Endothelial cell (in vitro differentiated cells): ENCODE results near the gene IGFN1. TPM values are rescaled to one million over a fixed set of nuclear protein-coding genes. Genes with fewer than 3 reads are reported as not detected.

ENCODE experiments used
- DNase-seq: peaks from one replicate; pipeline ENCODE4 v3.0.0; 2021; ENCODE audit warnings: low spot score
- H3K27ac Mint-ChIP-seq: one replicate; pipeline ENCODE4 v1.8.0; 2021; ENCODE audit warnings: mixed read lengths, inconsistent platforms; ENCODE audit not compliant: unreplicated experiment
- H3K27me3 Mint-ChIP-seq: one replicate; pipeline ENCODE4 v1.8.0; 2021; ENCODE audit warnings: mild to moderate bottlenecking, moderate library complexity, mixed read lengths, inconsistent platforms; ENCODE audit not compliant: unreplicated experiment
- H3K36me3 Mint-ChIP-seq: one replicate; pipeline ENCODE4 v1.8.0; 2021; ENCODE audit warnings: mild to moderate bottlenecking, low read depth, mixed read lengths, inconsistent platforms; ENCODE audit not compliant: unreplicated experiment
- H3K4me1 Mint-ChIP-seq: one replicate; pipeline ENCODE4 v1.8.0; 2021; ENCODE audit warnings: mild to moderate bottlenecking, mixed read lengths, inconsistent platforms; ENCODE audit not compliant: unreplicated experiment
- H3K4me3 Mint-ChIP-seq: one replicate; pipeline ENCODE4 v1.8.0; 2021; ENCODE audit warnings: mild to moderate bottlenecking, mixed read lengths, inconsistent platforms; ENCODE audit not compliant: unreplicated experiment
- H3K9me3 Mint-ChIP-seq: one replicate; pipeline ENCODE4 v1.8.0; 2021; ENCODE audit warnings: mixed read lengths, inconsistent platforms; ENCODE audit not compliant: unreplicated experiment
- total RNA-seq: library from RNA; stranded (reverse); fragmentation: NEBNext Ultra II Directional; extraction: Animal tissue kit (Norgen Biotek cat#: 25700); gene quantifications from one replicate; pipeline ENCODE4 v1.2.1, GENCODE V29; 2021; ENCODE audit not compliant: unreplicated experiment
- TF ChIP-seq, protein P1 (sequence below): fragments of 200-600 bp; sonication (generic); IDR thresholded peaks from one replicate; pipeline ENCODE4 v1.5.0; 2021; ENCODE audit warnings: antibody characterized with exemption; ENCODE audit not compliant: unreplicated experiment

IGFN1 gene
- total RNA-seq, 1 donor from 2014 or later, result not detected

DNA sequence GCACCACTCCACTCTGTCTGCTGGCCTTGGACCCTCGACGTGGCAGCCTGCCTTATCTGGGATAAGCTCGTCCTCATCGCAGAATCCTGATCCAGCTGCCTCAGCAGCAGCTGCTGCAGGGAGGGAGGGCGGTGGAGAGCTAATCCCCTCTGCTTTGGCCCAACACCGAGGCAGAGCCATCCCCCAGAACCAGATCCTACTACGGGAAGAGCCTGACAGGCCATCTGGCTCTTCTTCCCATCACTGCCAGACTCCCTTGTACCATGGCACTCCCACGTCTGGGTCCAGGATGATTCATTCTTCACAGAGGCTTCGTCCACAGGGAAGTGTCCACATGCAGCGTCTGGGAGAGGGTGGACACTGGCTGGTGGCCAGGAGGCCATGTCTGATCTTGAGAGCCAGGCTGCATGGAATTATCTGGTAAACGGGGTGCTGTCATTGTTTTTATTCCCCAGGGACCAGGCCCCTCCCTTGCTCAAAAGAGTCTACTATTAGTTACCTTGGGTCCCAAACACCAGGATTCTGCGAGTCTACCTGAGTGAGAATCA lies 78.1 kb downstream of the IGFN1 start:
- Mint-ChIP-seq H3K27me3 (peaks cover 5% of the 10 kb centered on the region), H3K4me1 (peaks cover 12% of the 10 kb centered on the region), H3K27ac (no peak overlapping the region), H3K4me3 (no peak overlapping the region), H3K9me3 (no peaks in the 10 kb centered on the region), H3K36me3 (no peaks in the 10 kb centered on the region)
- TF ChIP-seq, protein P1, sequence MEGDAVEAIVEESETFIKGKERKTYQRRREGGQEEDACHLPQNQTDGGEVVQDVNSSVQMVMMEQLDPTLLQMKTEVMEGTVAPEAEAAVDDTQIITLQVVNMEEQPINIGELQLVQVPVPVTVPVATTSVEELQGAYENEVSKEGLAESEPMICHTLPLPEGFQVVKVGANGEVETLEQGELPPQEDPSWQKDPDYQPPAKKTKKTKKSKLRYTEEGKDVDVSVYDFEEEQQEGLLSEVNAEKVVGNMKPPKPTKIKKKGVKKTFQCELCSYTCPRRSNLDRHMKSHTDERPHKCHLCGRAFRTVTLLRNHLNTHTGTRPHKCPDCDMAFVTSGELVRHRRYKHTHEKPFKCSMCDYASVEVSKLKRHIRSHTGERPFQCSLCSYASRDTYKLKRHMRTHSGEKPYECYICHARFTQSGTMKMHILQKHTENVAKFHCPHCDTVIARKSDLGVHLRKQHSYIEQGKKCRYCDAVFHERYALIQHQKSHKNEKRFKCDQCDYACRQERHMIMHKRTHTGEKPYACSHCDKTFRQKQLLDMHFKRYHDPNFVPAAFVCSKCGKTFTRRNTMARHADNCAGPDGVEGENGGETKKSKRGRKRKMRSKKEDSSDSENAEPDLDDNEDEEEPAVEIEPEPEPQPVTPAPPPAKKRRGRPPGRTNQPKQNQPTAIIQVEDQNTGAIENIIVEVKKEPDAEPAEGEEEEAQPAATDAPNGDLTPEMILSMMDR, result no peak
- DNase-seq, result no peak

DNA sequence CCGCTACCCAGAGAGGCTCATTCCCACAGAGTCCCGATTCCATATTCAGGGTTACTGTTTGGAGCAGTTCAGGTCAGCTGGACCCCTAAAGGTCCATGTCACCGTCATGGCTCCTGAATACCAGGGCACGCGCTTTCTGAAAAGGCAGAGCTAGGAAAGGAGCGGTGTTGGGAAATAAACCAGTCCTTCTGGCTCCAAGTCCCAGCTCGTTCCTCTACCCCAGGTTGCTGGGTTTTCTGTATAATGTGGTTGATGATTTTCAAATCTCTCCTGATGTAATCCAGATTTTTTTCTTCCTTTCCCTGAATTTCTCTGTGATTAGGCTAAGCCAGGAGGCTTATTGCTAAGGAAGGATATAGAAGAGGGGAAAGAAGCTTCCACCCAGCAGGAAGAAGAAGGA lies 78.7 kb downstream of the IGFN1 start:
- Mint-ChIP-seq H3K4me1 (peaks cover 12% of the 10 kb centered on the region), H3K9me3 (no peaks in the 10 kb centered on the region), H3K36me3 (no peaks in the 10 kb centered on the region), H3K27ac (peak overlapping the region; percentile 9), H3K4me3 (no peak overlapping the region), H3K27me3 (peaks cover 5% of the 10 kb centered on the region)
- TF ChIP-seq, protein P1, result no peak
- no peak for DNase-seq

DNA sequence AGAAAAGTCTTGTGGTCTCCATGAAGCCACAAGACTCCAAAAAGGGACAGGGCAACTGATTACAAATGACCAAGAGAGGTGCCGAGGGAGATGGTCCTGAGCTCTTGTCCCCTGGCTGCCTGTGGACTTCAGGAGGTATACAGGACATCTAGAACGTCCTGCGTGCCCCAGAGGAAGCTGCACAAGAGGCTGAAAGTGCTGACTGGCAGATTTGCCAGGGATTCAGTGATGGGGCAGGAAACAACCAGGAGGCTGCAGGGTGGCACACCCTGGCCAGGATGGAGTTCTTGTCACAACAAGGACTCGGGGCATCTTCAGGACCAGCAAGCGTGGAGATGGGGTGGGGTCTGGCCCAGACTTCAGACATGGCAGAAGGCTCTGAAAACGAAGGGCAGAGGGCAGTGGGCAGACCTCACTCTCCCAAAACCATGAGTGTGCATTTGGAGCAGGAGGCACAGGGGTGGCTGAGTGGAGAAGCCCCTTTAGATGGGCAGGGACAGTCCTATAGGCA lies 79.3 kb downstream of the IGFN1 start:
- H3K9me3 Mint-ChIP-seq, result no peaks in the 10 kb centered on the region
- H3K4me3 Mint-ChIP-seq, result no peak overlapping the region
- DNase-seq, result no peak
- H3K27me3 Mint-ChIP-seq, result peaks cover 5% of the 10 kb centered on the region
- TF ChIP-seq, protein P1, result no peak
- no peak overlapping the region for H3K27ac Mint-ChIP-seq
- H3K4me1 Mint-ChIP-seq, result peaks cover 12% of the 10 kb centered on the region
- no peaks in the 10 kb centered on the region for H3K36me3 Mint-ChIP-seq

DNA sequence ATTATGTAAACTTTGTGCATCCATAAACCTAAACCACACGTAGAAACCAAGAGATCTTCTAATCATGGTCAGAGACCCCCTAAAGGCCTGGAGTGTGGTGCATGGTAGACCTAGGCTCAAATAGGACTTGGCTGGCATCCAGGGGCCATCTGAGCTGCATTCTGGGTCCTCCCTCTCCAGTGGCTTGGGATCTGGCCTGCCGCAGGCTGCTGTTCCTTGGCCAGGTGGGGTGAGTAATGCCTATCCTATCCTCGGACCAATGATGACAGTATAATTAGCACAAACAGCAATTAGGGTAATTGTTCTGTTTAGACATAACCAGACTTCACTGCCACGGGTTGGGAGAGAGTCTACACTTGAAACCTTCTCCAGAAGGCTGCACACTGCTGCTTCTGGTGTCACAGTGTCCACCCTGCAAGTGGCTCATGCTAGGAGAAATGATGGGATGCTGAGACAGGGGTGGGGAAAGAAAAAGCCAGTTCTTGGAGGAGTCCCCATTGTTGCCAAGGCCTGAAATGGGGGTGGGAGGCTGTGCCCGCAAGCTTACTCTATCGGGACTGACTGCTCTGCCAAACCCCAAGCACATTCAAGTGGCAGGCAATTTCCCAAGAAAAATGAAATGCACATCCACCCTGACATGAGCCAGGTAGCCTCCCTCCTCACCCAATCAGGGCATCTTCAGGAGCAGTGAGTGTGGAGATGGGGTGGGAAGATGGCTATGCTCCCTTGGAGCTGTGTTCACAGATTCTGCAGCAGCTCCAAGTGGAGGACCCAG lies 80.2 kb downstream of the IGFN1 start:
- Mint-ChIP-seq H3K4me1 (peaks cover 12% of the 10 kb centered on the region), H3K27ac (no peak overlapping the region), H3K27me3 (peaks cover 5% of the 10 kb centered on the region), H3K9me3 (no peaks in the 10 kb centered on the region), H3K4me3 (no peak overlapping the region), H3K36me3 (no peaks in the 10 kb centered on the region)
- TF ChIP-seq, protein P1, result no peak
- no peak for DNase-seq

DNA sequence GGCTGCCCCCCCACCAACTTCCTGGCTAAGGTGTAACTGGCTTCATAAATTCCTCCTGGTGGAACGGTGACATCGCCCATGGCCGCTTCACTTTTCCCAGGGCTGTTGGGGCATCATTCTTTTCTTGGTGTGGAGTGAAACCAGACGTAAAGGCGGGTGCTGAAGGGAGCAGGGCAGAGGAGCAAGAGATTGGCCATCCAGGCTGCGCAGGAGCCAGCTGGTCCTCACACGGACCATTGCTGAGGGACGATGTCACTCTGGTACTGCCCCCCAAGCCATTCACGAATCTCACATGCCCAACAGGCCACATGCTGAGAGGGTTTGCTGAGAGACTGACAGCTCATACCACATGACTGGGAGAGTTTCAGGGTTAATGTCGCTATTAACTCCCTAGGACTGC lies 82.2 kb downstream of the IGFN1 start:
- TF ChIP-seq, protein P1, result no peak
- no peaks in the 10 kb centered on the region for H3K9me3 Mint-ChIP-seq
- peaks cover 13% of the 10 kb centered on the region for H3K27me3 Mint-ChIP-seq

More for the DNA sequence above, 82.2 kb downstream of the IGFN1 start:
- no peak for DNase-seq
- H3K27ac Mint-ChIP-seq, result no peak overlapping the region
- no peaks in the 10 kb centered on the region for H3K36me3 Mint-ChIP-seq
- peaks cover 20% of the 10 kb centered on the region for H3K4me1 Mint-ChIP-seq
- H3K4me3 Mint-ChIP-seq, result no peak overlapping the region
